NB4 (cell line): ENCODE data around the gene SVOP.

Experiments
- POLR2A ChIP-seq: IDR thresholded peaks from 2 replicates; pipeline ENCODE4 v1.6.1; 2011; ENCODE audit warnings: mild to moderate bottlenecking; ENCODE audit not compliant: insufficient read length; ENCODE audit errors: extremely low read depth
- TF ChIP-seq, protein P1 (sequence below): IDR thresholded peaks from one replicate; pipeline ENCODE4 v1.5.1; 2012; ENCODE audit warnings: low read depth, low read length

DNA sequence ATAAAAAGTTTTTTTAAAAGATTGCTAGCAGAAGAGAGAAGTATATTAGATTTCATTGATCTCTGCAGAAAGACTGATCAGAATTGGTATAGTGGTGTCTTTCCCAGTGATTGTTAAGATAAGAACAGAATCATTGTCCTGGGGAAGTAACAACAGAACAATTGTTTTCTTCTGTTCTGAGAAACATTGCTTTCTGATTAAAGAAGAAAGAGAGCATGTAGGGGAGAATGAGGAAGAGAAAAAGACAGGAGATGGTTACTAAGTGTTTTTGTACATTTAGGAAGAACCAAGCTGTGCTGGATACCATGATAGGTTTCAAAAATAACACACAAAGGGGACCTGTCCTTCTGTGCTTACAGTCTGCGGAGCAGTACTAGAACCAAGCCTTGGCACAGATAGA lies 36.5 kb upstream of the SVOP start:
- TF ChIP-seq, protein P1, sequence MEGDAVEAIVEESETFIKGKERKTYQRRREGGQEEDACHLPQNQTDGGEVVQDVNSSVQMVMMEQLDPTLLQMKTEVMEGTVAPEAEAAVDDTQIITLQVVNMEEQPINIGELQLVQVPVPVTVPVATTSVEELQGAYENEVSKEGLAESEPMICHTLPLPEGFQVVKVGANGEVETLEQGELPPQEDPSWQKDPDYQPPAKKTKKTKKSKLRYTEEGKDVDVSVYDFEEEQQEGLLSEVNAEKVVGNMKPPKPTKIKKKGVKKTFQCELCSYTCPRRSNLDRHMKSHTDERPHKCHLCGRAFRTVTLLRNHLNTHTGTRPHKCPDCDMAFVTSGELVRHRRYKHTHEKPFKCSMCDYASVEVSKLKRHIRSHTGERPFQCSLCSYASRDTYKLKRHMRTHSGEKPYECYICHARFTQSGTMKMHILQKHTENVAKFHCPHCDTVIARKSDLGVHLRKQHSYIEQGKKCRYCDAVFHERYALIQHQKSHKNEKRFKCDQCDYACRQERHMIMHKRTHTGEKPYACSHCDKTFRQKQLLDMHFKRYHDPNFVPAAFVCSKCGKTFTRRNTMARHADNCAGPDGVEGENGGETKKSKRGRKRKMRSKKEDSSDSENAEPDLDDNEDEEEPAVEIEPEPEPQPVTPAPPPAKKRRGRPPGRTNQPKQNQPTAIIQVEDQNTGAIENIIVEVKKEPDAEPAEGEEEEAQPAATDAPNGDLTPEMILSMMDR, result no peak
- no peak for TF ChIP-seq POLR2A
